Neural progenitor cell (in vitro differentiated cells): Measurements from ENCODE around the gene MYO15B.

Experiments
- CTCF ChIP-seq: fragments of 200-600 bp; sonication (generic); IDR thresholded peaks from 2 replicates; pipeline ENCODE4 v1.5.1; 2017; ENCODE audit warnings: antibody characterized with exemption, mild to moderate bottlenecking
- EZH2 ChIP-seq: fragments of 200-600 bp; sonication (generic); IDR thresholded peaks from 2 replicates; pipeline ENCODE4 v1.6.1; 2017; ENCODE audit warnings: antibody characterized with exemption, mild to moderate bottlenecking, moderate library complexity
- EZH2phosphoT487 ChIP-seq: fragments of 200-600 bp; sonication (generic); IDR thresholded peaks from 2 replicates; pipeline ENCODE4 v1.6.1; 2017; ENCODE audit warnings: antibody characterized with exemption

- TF ChIP-seq CTCF (peak; percentile 19), EZH2 (no peak), EZH2phosphoT487 (no peak)
Measured at GRCh38 chr17:75614556-75615270, 27.1 kb downstream of the MYO15B start.
